GM12878 (cell line): Measurements from ENCODE around the gene KLHDC10. TPM values are rescaled to one million over a fixed set of nuclear protein-coding genes. Genes with fewer than 3 reads are reported as not detected.

Experiments
- ATAC-seq: fragments of 200-7000 bp; cut with Tn5 transposase; 3 replicates; pipeline ENCODE4 v1.9.1; 2020; ENCODE audit warnings: mild to moderate bottlenecking, moderate library complexity
- BruUV-seq: library from RNA; stranded (reverse); fragments of 400-500 nt; replicated peaks from 2 replicates; lab custom pipeline; 2021; lab: Mats Ljungman, UMichigan
- CTCF ChIA-PET: fragments of 300-600 bp; sonication (Branson Sonifier 250); formaldehyde crosslinking; extraction: SDS; loops from one replicate; lab custom pipeline; 2021; ENCODE audit warnings: inconsistent platforms; lab: Yijun Ruan, JAX
- POLR2A ChIA-PET: fragments of 350-600 bp; formaldehyde crosslinking; extraction: SDS; loops from one replicate; lab custom pipeline; 2021; ENCODE audit warnings: inconsistent platforms; lab: Charles Lee
- RAD21 ChIA-PET: fragments of 300-600 bp; sonication (Branson Sonifier 250); formaldehyde crosslinking; loops from one replicate; lab custom pipeline; 2023; ENCODE audit warnings: antibody characterized with exemption; ENCODE audit not compliant: unreplicated experiment; lab: Charles Lee
- SMC1A ChIA-PET: fragments of 300-600 bp; sonication (Branson Sonifier 250); formaldehyde crosslinking; loops from one replicate; lab custom pipeline; 2023; ENCODE audit not compliant: unreplicated experiment, uncharacterized antibody; lab: Charles Lee
- DNase-seq: peaks from one replicate; pipeline ENCODE4 v3.0.0-alpha.2; 2011; ENCODE audit warnings: low read depth, low spot score
- FAIRE-seq: peaks from 3 replicates; lab custom pipeline; 2011; peaks lifted over from hg19 to GRCh38; lab: Jason Lieb, UNC
- H2AFZ ChIP-seq: 2 replicates; pipeline ENCODE4 v1.6.0; 2011; ENCODE audit warnings: low read depth, low read length, control low read depth; ENCODE audit not compliant: control insufficient read depth
- H3K27ac ChIP-seq: 2 replicates; pipeline ENCODE4 v1.5.1; 2011; ENCODE audit warnings: control low read depth; ENCODE audit not compliant: control insufficient read depth, insufficient read depth
- H3K27me3 ChIP-seq, 2 experiments: replicated peaks in 1 of 2; 2 replicates each; pipeline versions ENCODE4 v1.6.0 to v1.6.1; 2011; ENCODE audit warnings: low read length in 1 of 2; ENCODE audit not compliant: control insufficient read depth in 2 of 2, insufficient read depth in 2 of 2
- H3K36me3 ChIP-seq, 2 experiments: 2 replicates each; pipeline ENCODE4 v1.5.1; 2011; ENCODE audit warnings: low read length in 1 of 2; ENCODE audit not compliant: control insufficient read depth in 2 of 2, insufficient read depth in 2 of 2
- H3K4me1 ChIP-seq: 2 replicates; pipeline ENCODE4 v1.6.1; 2011; ENCODE audit warnings: mild to moderate bottlenecking, low read length, moderate library complexity, mixed read lengths; ENCODE audit not compliant: control insufficient read depth, insufficient read depth
- H3K4me2 ChIP-seq: 2 replicates; pipeline ENCODE4 v1.6.0; 2011; ENCODE audit warnings: control low read depth; ENCODE audit not compliant: control insufficient read depth, insufficient read depth
- H3K4me3 ChIP-seq: fragments of 200-600 bp; sonication (generic); 2 replicates; pipeline ENCODE4 v1.5.1; 2016
- H3K79me2 ChIP-seq: 2 replicates; pipeline ENCODE4 v1.6.0; 2011; ENCODE audit warnings: low read length; ENCODE audit not compliant: control insufficient read depth, insufficient read depth
- H3K9ac ChIP-seq: 2 replicates; pipeline ENCODE4 v1.8.0; 2011; ENCODE audit warnings: low read length, control low read depth, mixed read lengths; ENCODE audit not compliant: control insufficient read depth, insufficient read depth
- H3K9me3 ChIP-seq: replicated peaks from 3 replicates; pipeline ENCODE4 v1.5.1; 2011; ENCODE audit warnings: mild to moderate bottlenecking, low read length; ENCODE audit not compliant: control insufficient read depth, insufficient read depth
- H4K20me1 ChIP-seq: 2 replicates; pipeline ENCODE4 v1.6.0; 2011; ENCODE audit not compliant: control insufficient read depth, insufficient read depth
- CREM ChIP-seq: IDR thresholded peaks from 2 replicates; pipeline ENCODE4 v1.6.1; 2014; ENCODE audit warnings: antibody characterized with exemption, low read depth
- EZH2 ChIP-seq: IDR thresholded peaks from 2 replicates; pipeline ENCODE4 v1.6.1; 2012; ENCODE audit warnings: low read depth, mild to moderate bottlenecking, control low read depth, inconsistent platforms, low read length, borderline replicate concordance; ENCODE audit not compliant: control insufficient read depth
- GABPA ChIP-seq: IDR thresholded peaks from 2 replicates; pipeline ENCODE4 v1.6.1; 2014; ENCODE audit warnings: antibody characterized with exemption, low read depth, mild to moderate bottlenecking, inconsistent platforms
- PRDM15 ChIP-seq: fragments of 450-650 bp; formaldehyde crosslinking; IDR thresholded peaks from 2 replicates; pipeline ENCODE4 v1.4.0; 2020; ENCODE audit warnings: mild to moderate bottlenecking, moderate library complexity
- RB1 ChIP-seq: fragments of 450-650 bp; formaldehyde crosslinking; IDR thresholded peaks from 2 replicates; pipeline ENCODE4 v1.6.1; 2017; ENCODE audit warnings: mild to moderate bottlenecking, borderline replicate concordance
- RUNX3 ChIP-seq: IDR thresholded peaks from 2 replicates; pipeline ENCODE4 v1.6.1; 2012; ENCODE audit warnings: low read length, inconsistent platforms
- SUZ12 ChIP-seq: fragments of 200-600 bp; sonication (generic); IDR thresholded peaks from one replicate; pipeline ENCODE4 v1.6.1; 2018; ENCODE audit warnings: antibody characterized with exemption, mild to moderate bottlenecking; ENCODE audit not compliant: unreplicated experiment
- TBL1XR1 ChIP-seq: IDR thresholded peaks from 2 replicates; pipeline ENCODE4 v1.6.1; 2012; ENCODE audit warnings: low read depth, low read length, improper control_type of control experiment
- TCF3 ChIP-seq: IDR thresholded peaks from 2 replicates; pipeline ENCODE4 v1.6.1; 2012; ENCODE audit warnings: low read depth, mild to moderate bottlenecking, low read length, borderline replicate concordance; ENCODE audit not compliant: insufficient read depth
- ZBED1 ChIP-seq: IDR thresholded peaks from 2 replicates; pipeline ENCODE4 v1.6.1; 2016; ENCODE audit warnings: borderline replicate concordance
- WGBS: methylation state at CpG from one replicate; pipeline ENCODE4 v1.1.6; 2016; ENCODE audit warnings: low lambda C conversion rate; ENCODE audit not compliant: insufficient replicate concordance, insufficient coverage; ENCODE audit errors: missing lambda C conversion rate; 5-methylcytosine and 5-hydroxymethylcytosine counted together
- in situ Hi-C: fragments of 300-500 bp; cut with MboI; formaldehyde crosslinking; loops from 9 replicates; pipeline ENCODE4 v1.14.3; 2018; ENCODE audit warnings: mixed read lengths
- intact Hi-C: fragments of 100-400 bp; cut with micrococcal nuclease; formaldehyde crosslinking; loops from one replicate; pipeline ENCODE4 v1.14.2; 2022; ENCODE audit not compliant: unreplicated experiment
- polyA plus RNA-seq, 11 experiments: library from polyadenylated mRNA; depleted of rRNA in 4 of 11; unstranded in 6 of 11; stranded (reverse) in 5 of 11; fragments of >200 nt; fragmentation: Nextera tagmentation in 4 of 11; fragmentation: Illumina TruSeq in 1 of 11; extraction: Ambion mirVana in 4 of 11; extraction: Trizol in 1 of 11; gene quantifications; 1 replicate in 1 of 11; 2 replicates in 10 of 11; pipeline versions ENCODE4 v1.2.1 to v1.2.3, GENCODE V29; 2011 to 2016; ENCODE audit warnings: inconsistent platforms in 2 of 11, missing spikeins in 2 of 11, low read depth in 1 of 11
- total RNA-seq, 4 experiments: library from RNA; depleted of rRNA in 3 of 4; stranded (reverse); fragments of >200 nt in 3 of 4; fragmentation: Illumina TruSeq in 1 of 4; extraction: Trizol in 1 of 4; gene quantifications; 2 replicates each; pipeline versions ENCODE4 v1.2.1 to v1.2.3, GENCODE V29; 2013 to 2021

KLHDC10 gene
- total and polyA plus RNA-seq, 10 of the 15 experiments (the other 5 are each of a cell fraction or from before 2014, with no cell fraction given) = 2.9 to 20.6 (median 9.4) TPM

DNA sequence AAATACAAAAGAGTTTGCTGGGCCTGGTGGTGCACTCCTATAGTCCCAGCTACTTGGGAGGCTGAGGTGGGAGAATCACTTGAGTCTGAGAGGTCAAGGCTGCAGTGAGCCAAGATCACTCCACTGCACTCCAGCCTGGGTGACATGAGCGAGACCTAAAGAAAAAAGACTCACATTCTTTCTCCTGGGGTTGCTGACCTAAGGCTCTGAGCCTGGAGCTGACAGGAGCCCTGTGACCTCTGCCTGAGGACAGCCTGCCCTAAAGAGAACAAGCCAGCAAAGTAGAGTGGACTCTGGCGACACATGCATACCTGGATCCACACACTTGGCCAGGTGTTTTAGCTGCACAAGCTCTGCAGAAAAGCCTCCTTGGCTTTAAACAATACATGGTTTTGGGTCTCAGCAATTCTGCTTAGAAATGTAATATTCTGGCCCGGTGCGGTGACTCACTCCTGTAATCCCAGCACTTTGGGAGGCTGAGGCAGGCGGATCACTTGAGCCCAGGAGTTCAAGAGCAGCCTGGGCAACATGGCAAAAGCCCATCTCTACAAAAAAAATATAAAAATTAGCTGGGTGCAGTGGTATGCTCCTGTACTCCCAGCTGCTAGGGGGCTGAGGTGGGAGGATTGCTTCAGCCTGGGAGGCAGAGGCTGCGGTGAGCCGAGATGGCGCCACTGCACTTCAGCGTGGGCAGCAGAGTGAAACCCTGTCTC lies 76.5 kb downstream of the KLHDC10 start:
- no peak for DNase-seq
- Histone ChIP-seq H4K20me1 (no peaks in the 10 kb centered on the region), H3K79me2 (no peaks in the 10 kb centered on the region), H3K36me3 (no peaks in the 10 kb centered on the region), H3K4me3 (no peak overlapping the region), H3K4me1 (peaks cover 34% of the 10 kb centered on the region), H3K9ac (no peak overlapping the region), H3K9me3 (peaks cover 3% of the 10 kb centered on the region; the same call in 2 of the 3 replicates), H3K27ac (no peak overlapping the region), H3K27me3 (no peaks in the 10 kb centered on the region), H2AFZ (no peak overlapping the region), H3K4me2 (no peak overlapping the region)
- ChIA-PET CTCF (no interaction called here), POLR2A (interaction anchor here (0.6 kb wide), 1 partner anchor 198 kb away, joined by 5 read pairs; no protein-coding TSS in a partner anchor), SMC1A (interaction anchor here (1.2 kb wide), 1 partner anchor 111 kb away, joined by 3 read pairs; no protein-coding TSS in a partner anchor), RAD21 (interaction anchor here (0.6 kb wide), 1 partner anchor 338 kb away, joined by 4 read pairs; no protein-coding TSS in a partner anchor)
- ATAC-seq = no peak
- intact Hi-C loops = no loop called here
- in situ Hi-C loops = no loop called here
- WGBS = 90% methylated on average over 8 of the region's 9 CpGs
- no TSS peak for BruUV-seq
- TF ChIP-seq RUNX3 (0 out of 2 replicates have a peak, but pooled peaks have one; percentile 30), CREM (no peak)
- FAIRE-seq = no peak

- Histone ChIP-seq H3K36me3 (no peaks in the 10 kb centered on the region), H2AFZ (no peak overlapping the region), H3K4me3 (no peak overlapping the region), H3K27me3 (no peaks in the 10 kb centered on the region), H3K9ac (no peak overlapping the region), H4K20me1 (no peaks in the 10 kb centered on the region), H3K4me2 (no peak overlapping the region), H3K79me2 (no peaks in the 10 kb centered on the region), H3K4me1 (peaks cover 31% of the 10 kb centered on the region), H3K9me3 (peaks cover 5% of the 10 kb centered on the region), H3K27ac (no peak overlapping the region)
- no peak for FAIRE-seq
- no peak for DNase-seq
- ChIA-PET RAD21 (no interaction called here), SMC1A (no interaction called here), POLR2A (no interaction called here), CTCF (interaction anchor here (0.8 to 1.0 kb wide), 2 partner anchors 8 to 76 kb away, joined by 3 read pairs; no protein-coding TSS in a partner anchor)
- ATAC-seq = no peak
- 91% methylated on average over 14 of the region's 14 CpGs for WGBS
- in situ Hi-C loops = no loop called here
- intact Hi-C loops = no loop called here
- BruUV-seq = no TSS peak
- TF ChIP-seq EZH2 = no peak
- no peak for TF ChIP-seq GABPA
- no peak for TF ChIP-seq TCF3
- TF ChIP-seq TBL1XR1 = no peak
- no peak for TF ChIP-seq PRDM15 (CRISPR knock-in tag)
- no peak for TF ChIP-seq SUZ12
- no peak for TF ChIP-seq ZBED1
- TF ChIP-seq RB1 = no peak
Observed at GRCh38 chr7:130147710-130148325, 77.5 kb downstream of the KLHDC10 start.
